T-helper 17 cell (primary cell): ENCODE measurements around the gene GAS2L1. TPM values are rescaled to one million over a fixed set of nuclear protein-coding genes. Genes with fewer than 3 reads are reported as not detected.
A peak's percentile ranks its signal among the peaks of the same experiment; 100 is the strongest.
"Not testable (repeated sequence)": the region's sequence is repeated elsewhere in the genome, so short reads cannot be mapped to it uniquely, and the experiment has no call there.

Experiments
- ATAC-seq: fragments of 150-1000 bp; cut with Tn5 transposase; 2 replicates; pipeline ENCODE4 v1.10.0; 2021; ENCODE audit warnings: mild to moderate bottlenecking, moderate library complexity
- DNase-seq, 3 donors: peaks; one replicate each; pipeline versions ENCODE4 v3.0.0 to v3.0.0-alpha.2; 2020 to 2021
- H3K9me3 ChIP-seq: one replicate; pipeline ENCODE4 v1.7.0; 2013; ENCODE audit warnings: low read length, mild to moderate bottlenecking; ENCODE audit not compliant: control insufficient read depth, poor library complexity, severe bottlenecking
- H3K27ac Mint-ChIP-seq: one replicate; pipeline ENCODE4 v1.8.0; 2022; ENCODE audit warnings: mild to moderate bottlenecking, moderate library complexity, mixed read lengths
- H3K27me3 Mint-ChIP-seq: one replicate; pipeline ENCODE4 v1.8.0; 2022; ENCODE audit warnings: mixed read lengths
- H3K36me3 Mint-ChIP-seq: one replicate; pipeline ENCODE4 v1.8.0; 2022; ENCODE audit warnings: low read depth, mixed read lengths
- H3K4me1 Mint-ChIP-seq: one replicate; pipeline ENCODE4 v1.8.0; 2022; ENCODE audit warnings: mild to moderate bottlenecking, mixed read lengths
- H3K4me3 Mint-ChIP-seq: one replicate; pipeline ENCODE4 v1.8.0; 2022; ENCODE audit warnings: mild to moderate bottlenecking, moderate library complexity, mixed read lengths
- total RNA-seq, 4 donors: library from RNA in 2 of 4; stranded (reverse) in 2 of 4; gene quantifications; one replicate each; pipeline ENCODE4 v1.2.3 and lab custom pipeline; 2022 to 2026

Gene GAS2L1
- total RNA-seq, 2 donors from 2014 or later, result 2.5 to 32.6 TPM

GRCh38 chr22:29351042-29351441 is 44.6 kb downstream of the GAS2L1 start:
- ATAC-seq, result no peak

GRCh38 chr22:29351891-29352290 is 45.4 kb downstream of the GAS2L1 start:
- H3K27me3 Mint-ChIP-seq, result no peaks in the 10 kb centered on the region
- ATAC-seq (no peak), DNase-seq (no peak)
- no peak overlapping the region for H3K27ac Mint-ChIP-seq
- H3K9me3 ChIP-seq, result no peaks in the 10 kb centered on the region
- H3K36me3 Mint-ChIP-seq, result peaks cover 10% of the 10 kb centered on the region
- H3K4me1 Mint-ChIP-seq, result no peaks in the 10 kb centered on the region
- no peak overlapping the region for H3K4me3 Mint-ChIP-seq

More at GRCh38 chr22:29351042-29351441, 44.6 kb downstream of the GAS2L1 start:
- no peak overlapping the region for H3K4me3 Mint-ChIP-seq
- H3K36me3 Mint-ChIP-seq, result peaks cover 10% of the 10 kb centered on the region
- H3K4me1 Mint-ChIP-seq, result no peaks in the 10 kb centered on the region
- no peak for DNase-seq
- no peaks in the 10 kb centered on the region for H3K27me3 Mint-ChIP-seq
- no peaks in the 10 kb centered on the region for H3K9me3 ChIP-seq
- no peak overlapping the region for H3K27ac Mint-ChIP-seq

- Mint-ChIP-seq H3K4me1 (no peaks in the 10 kb centered on the region), H3K27ac (no peak overlapping the region), H3K36me3 (peaks cover 10% of the 10 kb centered on the region), H3K27me3 (no peaks in the 10 kb centered on the region), H3K4me3 (no peak overlapping the region)
- DNase-seq, result no peak
- no peak for ATAC-seq
- H3K9me3 ChIP-seq, result no peaks in the 10 kb centered on the region
Measured at GRCh38 chr22:29352778-29353177, 46.3 kb downstream of the GAS2L1 start.

GRCh38 chr22:29353286-29353685 is 46.8 kb downstream of the GAS2L1 start:
- H3K4me3 Mint-ChIP-seq, result no peak overlapping the region
- peaks cover 7% of the 10 kb centered on the region for H3K36me3 Mint-ChIP-seq

GRCh38 chr22:29353860-29354259 is 47.4 kb downstream of the GAS2L1 start:
- H3K9me3 ChIP-seq, result no peaks in the 10 kb centered on the region
- DNase-seq, result no peak
- Mint-ChIP-seq H3K36me3 (peaks cover 7% of the 10 kb centered on the region), H3K4me1 (no peaks in the 10 kb centered on the region), H3K27me3 (no peaks in the 10 kb centered on the region), H3K27ac (no peak overlapping the region), H3K4me3 (no peak overlapping the region)
- ATAC-seq, result no peak

More at GRCh38 chr22:29353286-29353685, 46.8 kb downstream of the GAS2L1 start:
- Mint-ChIP-seq H3K27ac (no peak overlapping the region), H3K27me3 (no peaks in the 10 kb centered on the region), H3K4me1 (no peaks in the 10 kb centered on the region)
- no peaks in the 10 kb centered on the region for H3K9me3 ChIP-seq
- ATAC-seq (no peak), DNase-seq (no peak)

GRCh38 chr22:29357193-29357890 is 50.9 kb downstream of the GAS2L1 start:
- not testable (repeated sequence) for H3K36me3 Mint-ChIP-seq, DNase-seq, H3K4me3 Mint-ChIP-seq, H3K27ac Mint-ChIP-seq, H3K4me1 Mint-ChIP-seq, ATAC-seq, H3K9me3 ChIP-seq, H3K27me3 Mint-ChIP-seq

GRCh38 chr22:29359469-29359868 is 53.0 kb downstream of the GAS2L1 start:
- Mint-ChIP-seq H3K27ac (peak overlapping the region; percentile 39), H3K4me3 (no peak overlapping the region), H3K36me3 (peaks cover 5% of the 10 kb centered on the region), H3K4me1 (no peaks in the 10 kb centered on the region), H3K27me3 (no peaks in the 10 kb centered on the region)
- no peak for ATAC-seq
- DNase-seq, result no peak
- H3K9me3 ChIP-seq, result no peaks in the 10 kb centered on the region

Other genes starting within 250 kb of the GAS2L1 start
- not detected for gene C22orf31, start 244.8 kb upstream of the GAS2L1 start, total RNA-seq
- under 1 TPM; 0.15 to 0.26 TPM for gene KREMEN1, start 233.6 kb upstream of the GAS2L1 start, total RNA-seq
- gene EMID1, start 100.8 kb upstream of the GAS2L1 start, total RNA-seq, result not detected
- gene RHBDD3, start 38.7 kb upstream of the GAS2L1 start, total RNA-seq, result 10 to 100 TPM; 11.3 to 15.9 TPM
- gene EWSR1, start 38.4 kb upstream of the GAS2L1 start, total RNA-seq, result 100 to 1,000 TPM; 323 to 335 TPM
- under 1 TPM in 1 of 2 donors, not detected in 1; 0.92 TPM for gene RASL10A, start 9.0 kb downstream of the GAS2L1 start, total RNA-seq
- gene AP1B1, start 81.9 kb downstream of the GAS2L1 start, total RNA-seq, result 10 to 100 TPM; 41.2 to 42.8 TPM
- not detected for gene RFPL1, start 131.9 kb downstream of the GAS2L1 start, total RNA-seq
- under 1 TPM; 0.15 to 0.21 TPM for gene NEFH, start 173.6 kb downstream of the GAS2L1 start, total RNA-seq
- 10 to 100 TPM; 34.2 to 46.2 TPM for gene THOC5, start 247.1 kb downstream of the GAS2L1 start, total RNA-seq